ENCODE measurements around the gene NMNAT3. TPM values are rescaled to one million over a fixed set of nuclear protein-coding genes. Genes with fewer than 3 reads are reported as not detected.

The NMNAT3 gene
- total RNA-seq, 1 donor from 2014 or later: 15.0 TPM

GRCh38 chr3:139676632-139677387, 962 bp downstream of the NMNAT3 start:
- intact Hi-C loops (cut with micrococcal nuclease): no loop called here

DNA sequence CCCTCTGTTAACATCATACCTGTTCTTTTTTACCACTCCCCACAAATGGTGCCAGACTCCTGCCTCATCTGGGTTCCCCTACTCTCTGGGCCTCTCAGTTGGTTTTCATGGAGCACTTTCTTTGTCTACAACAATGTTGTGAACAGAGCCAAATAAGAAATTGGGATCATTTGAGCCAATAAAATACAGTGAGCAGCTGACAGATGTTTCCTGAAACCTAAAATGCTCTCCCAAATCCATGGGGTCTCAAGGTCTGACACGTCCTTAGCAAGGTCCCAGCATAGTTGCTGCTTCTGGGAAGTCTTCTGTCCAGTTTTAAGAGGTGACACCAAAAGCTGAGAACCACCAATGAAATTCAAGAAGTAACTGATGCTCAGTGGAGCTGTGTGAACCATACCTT, 1.7 kb downstream of the NMNAT3 start:
- intact Hi-C loops (cut with micrococcal nuclease): no loop called here
- DNase-seq (no peak), ATAC-seq (no peak)

More at GRCh38 chr3:139676632-139677387, 962 bp downstream of the NMNAT3 start:
- DNase-seq (no peak), ATAC-seq (peak; percentile 3)

DNA sequence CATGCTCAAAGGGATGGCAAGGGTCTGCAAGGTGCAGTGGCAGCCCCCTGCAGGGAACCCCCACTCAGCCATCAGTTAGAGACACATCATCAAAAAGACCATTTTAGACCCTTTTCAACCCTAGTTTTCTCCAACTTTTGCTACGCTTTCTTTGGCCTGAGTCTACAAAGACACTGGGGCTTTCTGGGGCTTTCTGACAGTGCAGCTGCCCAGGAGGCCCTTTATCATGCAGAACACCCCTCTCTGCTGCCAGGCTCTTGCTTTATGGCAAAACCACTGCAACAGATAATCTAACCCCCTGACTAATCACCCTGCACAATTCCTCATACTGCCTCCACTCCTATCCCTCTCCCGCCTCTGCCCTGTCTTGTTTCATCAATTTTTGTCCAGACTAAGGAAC, 2.4 kb downstream of the NMNAT3 start:
- DNase-seq (no peak), ATAC-seq (no peak)
- intact Hi-C loops (cut with micrococcal nuclease): no loop called here

GRCh38 chr3:139674571-139675260, 3.1 kb downstream of the NMNAT3 start:
- ATAC-seq (no peak), DNase-seq (no peak)
- intact Hi-C loops (cut with micrococcal nuclease): no loop called here

GRCh38 chr3:139672884-139673283, 4.9 kb downstream of the NMNAT3 start:
- DNase-seq: no peak
- intact Hi-C loops (cut with micrococcal nuclease): no loop called here
- ATAC-seq: no peak

GRCh38 chr3:139671863-139672646, 5.7 kb downstream of the NMNAT3 start:
- intact Hi-C loops (cut with micrococcal nuclease): no loop called here
- ATAC-seq (no peak), DNase-seq (no peak)

DNA sequence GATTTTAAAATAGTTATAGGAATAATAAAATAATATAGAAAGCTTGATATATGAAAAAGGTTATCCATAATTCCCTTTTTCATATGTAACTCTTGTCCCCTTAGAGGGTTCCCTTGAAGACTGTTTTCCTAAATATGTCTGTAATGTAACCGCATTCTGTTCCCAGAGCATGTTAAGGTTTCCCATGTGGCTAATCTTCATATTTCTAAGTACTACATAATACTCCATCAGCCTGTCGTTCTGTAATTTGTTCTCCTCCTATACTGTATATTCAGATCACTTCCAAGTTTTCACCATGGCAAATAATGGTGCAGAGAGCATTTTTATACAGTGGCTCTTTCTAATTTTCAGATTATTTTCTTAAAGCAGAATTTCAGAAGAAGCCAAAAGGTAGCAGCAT, 6.7 kb downstream of the NMNAT3 start:
- no peak for ATAC-seq
- intact Hi-C loops (cut with micrococcal nuclease): no loop called here
- no peak for DNase-seq

DNA sequence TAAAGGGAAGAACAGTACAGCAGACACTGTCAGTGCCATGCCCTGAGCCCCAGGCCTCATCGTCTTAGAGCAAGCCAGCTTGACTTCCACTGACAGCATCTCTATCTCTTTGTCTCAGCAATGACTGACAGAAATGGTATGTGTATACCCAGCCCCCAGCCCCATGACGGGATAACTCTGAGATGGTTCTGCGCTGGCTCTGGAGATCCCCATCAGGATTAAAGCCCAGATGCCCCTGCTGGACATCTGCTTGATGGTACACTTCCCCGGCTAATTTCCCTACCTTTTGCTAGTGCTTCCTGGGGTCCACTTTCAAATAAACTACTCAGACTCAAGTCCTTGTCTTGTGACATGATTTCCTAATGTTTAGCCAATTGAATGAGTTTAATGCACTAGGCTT, 7.6 kb downstream of the NMNAT3 start:
- ATAC-seq (no peak), DNase-seq (no peak)
- intact Hi-C loops (cut with micrococcal nuclease): no loop called here

- intact Hi-C loops (cut with micrococcal nuclease): no loop called here
These were observed 9.4 kb downstream of the NMNAT3 start for GRCh38 chr3:139668332-139668731.

DNA sequence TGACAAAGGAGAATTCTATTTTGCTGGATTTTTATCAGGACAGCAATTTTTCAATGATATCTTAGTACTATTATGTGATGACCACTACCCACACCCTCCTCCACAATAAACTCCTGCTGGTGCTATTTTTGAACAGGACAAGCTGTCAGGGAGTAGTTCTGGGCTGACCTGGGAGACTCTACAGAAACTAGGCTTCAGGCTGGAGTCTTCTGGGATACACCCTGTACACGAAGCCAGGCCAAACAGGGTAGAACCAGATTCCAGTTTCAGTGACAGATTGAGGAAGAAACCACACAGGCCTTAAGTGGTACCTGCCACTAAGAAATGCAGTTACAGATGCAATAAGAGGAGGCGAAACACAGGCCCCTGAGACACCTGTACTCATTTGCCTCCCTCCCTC, 12.8 kb downstream of the NMNAT3 start:
- peak; percentile 76 for ATAC-seq
- no peak for DNase-seq
- intact Hi-C loops (cut with micrococcal nuclease): no loop called here

More at GRCh38 chr3:139668332-139668731, 9.4 kb downstream of the NMNAT3 start:
- DNase-seq: no peak
- no peak for ATAC-seq

DNA sequence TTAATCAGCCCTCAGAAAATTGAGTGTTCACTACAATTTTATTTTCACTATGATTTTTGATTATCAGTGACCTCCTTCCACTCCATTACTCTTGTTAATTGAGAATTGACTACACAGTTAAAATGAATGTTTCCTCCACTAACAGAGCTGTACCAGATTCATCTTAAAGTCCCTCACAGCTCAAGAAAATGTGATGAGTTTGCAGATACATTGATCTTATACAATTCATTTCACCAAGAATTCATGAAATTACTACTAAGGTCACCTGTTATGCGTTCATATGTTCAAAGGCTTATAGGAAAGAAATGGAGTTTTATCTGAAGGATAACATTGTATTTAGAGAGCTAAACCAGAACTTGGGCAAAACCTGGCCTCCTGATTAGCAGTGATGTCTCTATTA, 17.5 kb downstream of the NMNAT3 start:
- intact Hi-C loops (cut with micrococcal nuclease): no loop called here

DNA sequence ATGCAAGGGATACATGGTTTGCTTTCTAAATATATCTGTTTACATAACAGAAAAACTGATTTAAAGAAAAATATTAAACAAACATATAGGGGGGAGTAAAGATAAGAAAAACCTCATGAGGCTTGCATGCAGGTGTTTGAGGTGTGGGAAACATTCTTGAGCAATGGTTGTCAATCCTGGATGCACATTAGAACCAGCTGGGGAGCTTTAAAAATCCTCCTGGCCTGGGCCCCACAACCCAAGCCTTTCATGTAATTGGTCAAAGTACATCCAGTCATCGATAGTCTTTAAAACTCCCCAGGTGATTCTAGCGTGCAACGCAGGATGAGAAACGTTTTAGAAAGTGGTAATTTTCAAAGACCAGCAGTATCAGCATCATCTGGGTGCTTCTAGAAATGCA, 18.3 kb downstream of the NMNAT3 start:
- ATAC-seq (no peak), DNase-seq (no peak)
- intact Hi-C loops (cut with micrococcal nuclease): no loop called here

More for the DNA sequence above, 17.5 kb downstream of the NMNAT3 start:
- ATAC-seq (no peak), DNase-seq (no peak)

- no peak for ATAC-seq
- intact Hi-C loops (cut with micrococcal nuclease): no loop called here
- DNase-seq: no peak
These were observed 19.8 kb downstream of the NMNAT3 start for GRCh38 chr3:139657936-139658335.

DNA sequence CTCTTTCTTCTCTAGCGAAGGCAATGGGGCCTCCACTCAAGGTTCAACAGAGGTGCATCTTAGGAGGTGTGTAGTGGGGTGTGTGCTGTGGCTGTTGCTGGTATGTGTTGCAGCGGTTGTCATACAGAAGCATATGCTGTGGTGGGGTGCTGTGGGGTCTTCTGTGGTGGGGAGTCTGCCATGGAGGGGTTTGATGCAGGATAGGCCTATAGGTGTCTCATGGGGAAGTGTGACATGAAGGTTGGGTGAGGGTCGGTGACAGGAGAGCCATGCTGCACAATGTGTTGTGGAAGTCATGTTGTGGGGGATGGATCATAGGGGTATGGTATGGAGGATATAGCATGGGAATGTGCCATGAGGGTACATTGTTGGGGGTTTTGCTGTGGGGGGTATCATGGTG, 20.3 kb downstream of the NMNAT3 start:
- ATAC-seq: no peak
- no peak for DNase-seq
- intact Hi-C loops (cut with micrococcal nuclease): no loop called here

DNA sequence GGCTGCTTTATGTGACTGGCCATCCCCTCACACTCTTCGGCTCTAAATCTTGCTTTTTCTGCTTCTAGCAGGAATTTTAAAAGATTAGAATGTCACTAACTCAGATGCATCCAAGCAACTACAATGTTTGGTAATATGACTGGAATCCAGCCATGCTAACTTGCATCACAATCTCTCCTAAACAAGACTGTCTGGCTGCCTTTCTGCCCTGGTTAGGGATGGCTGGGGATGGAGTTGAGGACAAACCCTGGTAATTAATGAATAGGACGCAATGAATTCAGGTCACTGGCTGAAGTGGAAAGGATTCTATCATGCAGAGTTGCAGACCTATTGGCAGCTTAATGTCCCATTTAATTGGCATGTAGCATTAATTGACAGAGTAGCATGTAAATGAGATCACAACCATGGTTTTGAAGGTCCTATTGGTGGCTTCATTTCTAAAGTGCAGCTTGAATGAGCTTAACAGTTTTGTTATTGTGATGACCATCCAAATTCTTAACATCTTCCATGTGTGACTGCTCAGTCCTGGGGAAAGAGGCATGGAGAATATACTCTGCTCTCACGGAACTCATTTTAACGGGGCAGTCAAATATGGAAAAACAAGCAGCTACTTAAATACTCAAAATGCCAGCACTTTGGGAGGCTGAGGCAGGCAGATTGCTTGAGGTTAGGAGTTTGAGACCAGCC, 21.7 kb downstream of the NMNAT3 start:
- DNase-seq (no peak), ATAC-seq (peak; percentile 84)
- intact Hi-C loops (cut with micrococcal nuclease): no loop called here

GRCh38 chr3:139654637-139655365, 23.0 kb downstream of the NMNAT3 start:
- no peak for DNase-seq
- ATAC-seq: no peak
- intact Hi-C loops (cut with micrococcal nuclease): no loop called here

DNA sequence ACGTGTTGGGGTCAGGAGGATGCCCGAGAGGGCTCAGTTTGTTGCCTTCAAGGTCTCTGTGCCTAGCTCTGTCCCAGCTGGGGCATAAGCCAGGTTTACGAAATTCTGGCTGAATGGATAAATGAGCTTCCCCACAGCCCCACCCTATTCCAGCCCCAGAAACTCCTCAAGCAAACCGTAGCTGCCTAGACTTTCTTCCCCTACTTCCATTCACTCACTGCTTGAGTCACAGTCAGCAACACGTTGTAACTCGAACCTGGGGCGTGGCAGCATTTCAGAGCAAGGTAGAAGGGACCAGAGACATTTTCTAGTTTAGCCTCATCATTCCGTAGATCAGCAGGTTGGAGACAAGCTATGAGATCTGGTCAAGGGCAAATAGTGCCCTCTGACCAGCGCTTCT, 24.2 kb downstream of the NMNAT3 start:
- DNase-seq (no peak), ATAC-seq (peak; percentile 50)
- intact Hi-C loops (cut with micrococcal nuclease): no loop called here

- intact Hi-C loops (cut with micrococcal nuclease): no loop called here
- no peak for DNase-seq
- ATAC-seq: peak; percentile 25
These were observed 25.2 kb downstream of the NMNAT3 start for GRCh38 chr3:139652561-139652960.

- no peak for DNase-seq
- intact Hi-C loops (cut with micrococcal nuclease): no loop called here
- ATAC-seq: no peak
These were observed 29.8 kb downstream of the NMNAT3 start for GRCh38 chr3:139647866-139648435.
